HL-60/S4 treated with retinoic acid at 250 ng/mL for 4 days and 3 days (cell line): ENCODE measurements around the gene DKKL1.
"Not testable (repeated sequence)": the region's sequence is repeated elsewhere in the genome, so short reads cannot be mapped to it uniquely, and the experiment has no call there.

Experiments used
- in situ Hi-C: fragments of 300-500 bp; cut with MboI; formaldehyde crosslinking; loops from 2 replicates; pipeline ENCODE4 v1.7.0; 2022; ENCODE audit warnings: low sequenced_read_pairs

DKKL1 gene

GRCh38 chr19:49359851-49360820 lies 3.5 kb upstream of the DKKL1 start:
- in situ Hi-C loops, result no loop called here

DNA sequence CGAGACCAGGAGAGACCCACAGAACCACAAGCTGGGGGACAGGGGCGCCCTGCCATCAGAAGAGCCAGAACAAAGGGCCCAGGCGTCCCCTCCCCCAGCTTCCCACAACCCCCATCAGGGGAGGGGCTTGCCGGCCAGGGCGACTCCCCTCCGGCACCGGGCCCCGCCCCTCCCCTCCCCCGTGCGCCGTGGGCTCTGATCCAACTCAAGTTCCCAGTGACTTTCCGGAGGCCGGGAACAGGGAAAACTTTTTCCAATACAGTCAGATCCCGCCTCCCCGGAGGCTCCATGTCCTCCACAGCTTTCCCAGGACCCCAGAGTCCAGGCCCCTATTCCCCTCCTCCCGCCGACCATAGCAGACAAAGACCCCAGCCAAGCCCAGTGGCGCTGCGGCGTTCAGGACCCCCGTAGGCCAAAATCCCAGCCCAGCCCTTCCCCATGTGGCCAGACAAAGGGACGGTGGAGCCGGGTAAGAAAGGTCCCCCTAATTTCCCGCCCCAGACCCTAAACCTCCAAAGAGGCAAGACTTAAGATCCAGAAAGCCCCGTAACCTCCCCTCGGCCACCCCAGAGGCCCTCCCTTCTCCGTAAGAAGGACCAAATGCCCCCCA lies 2.1 kb upstream of the DKKL1 start:
- in situ Hi-C loops, result no loop called here

GRCh38 chr19:49362048-49362928 lies 1.4 kb upstream of the DKKL1 start, which contains the start of gene TEAD2:
Gene TEAD2, minus strand, starts transcription at chr19:49362416. Its CDS starts 2,341 bp downstream, at chr19:49360075.
- in situ Hi-C loops, result no loop called here

DNA sequence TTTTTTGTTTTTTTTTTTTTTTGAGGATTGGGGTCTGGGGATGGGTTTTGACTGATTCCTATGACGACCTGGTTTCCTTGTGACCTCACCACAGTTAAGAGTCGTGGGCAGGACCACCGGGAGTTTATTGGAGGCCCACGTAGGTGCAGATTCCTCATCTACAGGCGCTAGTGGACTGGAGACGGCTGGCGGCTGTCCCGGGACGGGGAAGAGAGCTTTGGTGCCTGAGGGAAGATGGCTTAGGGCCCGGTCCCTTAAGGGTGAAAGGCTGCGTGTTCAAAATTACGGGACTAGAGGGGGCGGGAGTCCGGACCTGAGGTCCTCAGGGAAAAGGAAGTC lies 779 bp upstream of the DKKL1 start:
- in situ Hi-C loops, result no loop called here

DNA sequence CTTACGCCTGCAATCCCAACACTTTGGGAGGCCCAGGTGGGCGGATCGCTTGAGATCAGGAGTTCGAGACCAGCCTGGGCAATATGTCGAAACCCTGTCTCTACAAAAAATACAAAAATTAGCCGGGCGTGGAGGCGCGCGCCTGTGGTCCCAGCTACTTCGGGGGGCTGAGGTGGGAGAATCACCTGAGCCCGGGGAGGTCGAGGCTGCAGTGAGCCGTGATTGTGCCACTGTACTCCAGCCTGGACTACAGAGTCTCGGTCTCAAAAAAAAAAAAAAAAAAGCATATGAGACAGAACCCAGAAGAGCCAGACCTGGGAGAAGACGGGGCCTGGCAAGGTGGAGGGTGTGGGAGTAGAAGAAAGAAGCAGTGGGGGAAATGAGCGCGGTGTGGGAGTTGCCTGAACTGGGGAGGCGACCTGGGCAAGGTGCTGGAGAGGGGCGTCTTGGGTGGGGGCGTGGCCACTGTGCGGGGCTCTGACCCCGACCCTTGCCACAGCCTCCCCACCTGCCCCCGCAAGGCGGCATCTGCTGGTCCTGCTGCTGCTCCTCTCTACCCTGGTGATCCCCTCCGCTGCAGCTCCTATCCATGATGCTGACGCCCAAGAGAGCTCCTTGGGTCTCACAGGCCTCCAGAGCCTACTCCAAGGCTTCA lies 533 bp downstream of the DKKL1 start:
- in situ Hi-C loops, result no loop called here

- in situ Hi-C loops, result no loop called here
These were observed 2.4 kb downstream of the DKKL1 start for GRCh38 chr19:49366110-49366509.

DNA sequence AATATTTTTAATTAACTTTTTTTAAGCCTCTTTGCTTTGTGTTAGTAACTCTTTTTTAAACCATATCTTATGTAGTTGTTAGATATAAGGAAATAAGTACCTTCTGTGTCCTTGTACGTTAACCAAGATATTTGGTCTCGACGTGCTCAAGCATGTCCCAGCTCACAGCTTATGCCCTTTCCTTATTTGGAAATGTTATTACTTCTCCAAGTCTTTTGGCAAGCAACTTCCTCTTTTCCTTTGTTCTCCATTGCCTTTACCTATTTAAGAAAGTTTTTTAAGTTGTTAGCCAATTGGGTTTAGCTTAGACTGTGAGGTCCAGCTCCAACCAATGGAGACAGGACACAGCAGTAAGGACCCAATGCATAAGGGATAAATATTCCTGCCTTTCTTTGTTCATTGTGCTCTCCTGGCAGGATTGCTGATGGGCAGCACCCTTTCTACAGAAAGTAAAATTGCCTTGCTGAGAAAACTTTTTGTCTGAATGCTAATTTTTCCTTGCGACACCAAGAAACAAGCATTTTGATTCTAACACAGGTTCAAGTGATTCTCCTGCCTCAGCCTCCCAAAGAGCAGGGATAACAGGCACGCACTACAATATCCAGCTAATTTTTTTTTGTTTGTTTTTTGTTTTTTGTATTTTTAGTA lies 5.2 kb downstream of the DKKL1 start:
- in situ Hi-C loops, result no loop called here

GRCh38 chr19:49371184-49371583 lies 7.5 kb downstream of the DKKL1 start:
- in situ Hi-C loops, result no loop called here

DNA sequence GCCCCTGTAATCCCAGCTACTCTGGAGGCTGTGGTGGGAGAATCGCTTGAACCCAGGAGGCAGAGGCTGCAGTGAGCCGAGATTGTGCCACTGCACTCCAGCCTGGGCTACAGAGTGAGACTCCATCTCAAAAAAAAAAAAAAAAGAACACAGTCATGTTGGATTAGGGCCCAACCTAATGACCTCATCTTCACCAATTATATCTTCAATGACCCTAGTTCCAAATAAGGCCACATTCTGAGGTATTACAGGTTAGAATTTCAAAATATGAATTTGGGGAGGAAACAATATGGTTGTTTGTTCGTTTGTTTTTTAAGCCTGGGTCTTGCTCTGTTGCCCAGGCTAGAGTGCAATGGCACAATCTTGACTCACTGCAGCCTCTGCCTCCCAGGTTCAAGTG lies 9.5 kb downstream of the DKKL1 start:
- in situ Hi-C loops, result not testable (repeated sequence)

DNA sequence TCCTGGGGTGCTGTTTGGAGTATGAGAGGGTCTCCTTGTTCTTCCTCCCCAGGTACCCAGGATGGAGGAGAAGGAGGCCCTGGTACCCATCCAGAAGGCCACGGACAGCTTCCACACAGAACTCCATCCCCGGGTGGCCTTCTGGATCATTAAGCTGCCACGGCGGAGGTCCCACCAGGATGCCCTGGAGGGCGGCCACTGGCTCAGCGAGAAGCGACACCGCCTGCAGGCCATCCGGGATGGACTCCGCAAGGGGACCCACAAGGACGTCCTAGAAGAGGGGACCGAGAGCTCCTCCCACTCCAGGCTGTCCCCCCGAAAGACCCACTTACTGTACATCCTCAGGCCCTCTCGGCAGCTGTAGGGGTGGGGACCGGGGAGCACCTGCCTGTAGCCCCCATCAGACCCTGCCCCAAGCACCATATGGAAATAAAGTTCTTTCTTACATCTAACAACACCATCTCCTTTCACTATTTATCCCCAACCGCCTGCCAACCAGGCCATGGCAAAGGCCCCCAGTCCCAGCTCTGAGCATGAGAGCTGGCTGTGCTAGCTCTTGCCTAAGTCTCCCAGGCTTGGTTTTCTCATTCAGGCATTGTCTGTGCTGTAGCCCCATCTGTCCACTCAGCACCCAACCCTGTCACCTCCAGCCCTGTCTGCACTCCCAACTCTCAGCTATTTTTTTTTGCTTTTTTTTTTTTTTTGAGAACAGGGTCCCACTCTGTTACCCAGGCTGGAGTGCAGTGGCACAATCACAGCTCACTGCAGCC lies 11.2 kb downstream of the DKKL1 start:
- in situ Hi-C loops, result no loop called here

GRCh38 chr19:49378512-49378911 lies 14.8 kb downstream of the DKKL1 start:
- in situ Hi-C loops, result no loop called here

DNA sequence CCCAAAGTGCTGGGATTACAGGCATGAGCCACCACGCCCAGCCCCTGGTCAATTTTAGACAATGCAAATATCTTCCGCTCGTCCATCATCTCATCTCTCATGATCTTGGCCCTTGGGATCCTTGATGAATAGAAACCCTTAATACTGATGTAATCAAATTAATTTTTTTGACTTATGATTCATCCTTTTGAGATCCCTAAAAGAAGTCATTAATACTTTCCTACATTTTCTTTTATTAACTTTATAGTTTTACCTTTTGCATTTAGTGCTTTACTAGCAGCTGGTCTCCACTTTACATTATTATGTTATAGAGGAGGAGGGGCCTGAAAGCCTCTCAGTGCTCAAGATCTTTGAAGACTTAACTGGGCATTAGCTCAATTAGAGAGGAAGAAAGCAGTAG lies 16.7 kb downstream of the DKKL1 start:
- in situ Hi-C loops, result no loop called here

- in situ Hi-C loops, result no loop called here
These were observed 19.0 kb downstream of the DKKL1 start for GRCh38 chr19:49382639-49383038.

DNA sequence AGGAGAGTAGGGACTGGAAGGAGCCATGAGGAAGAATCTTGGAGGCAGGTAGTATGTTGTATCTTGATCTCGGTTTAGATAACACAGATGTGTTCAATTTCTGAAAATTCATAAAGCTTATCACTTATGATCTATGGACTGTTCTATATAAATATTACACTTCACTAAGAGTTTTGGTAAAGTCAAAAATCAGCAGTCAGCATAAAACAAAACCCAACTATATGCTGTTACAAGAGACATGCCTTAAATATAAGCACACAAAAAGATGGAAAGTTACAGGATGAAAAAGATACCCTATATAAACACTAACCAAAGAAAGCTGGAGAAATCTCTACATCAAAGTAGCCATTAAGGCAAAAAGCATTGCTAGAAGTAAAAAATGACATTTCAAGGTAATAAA lies 19.9 kb downstream of the DKKL1 start:
- in situ Hi-C loops, result no loop called here

DNA sequence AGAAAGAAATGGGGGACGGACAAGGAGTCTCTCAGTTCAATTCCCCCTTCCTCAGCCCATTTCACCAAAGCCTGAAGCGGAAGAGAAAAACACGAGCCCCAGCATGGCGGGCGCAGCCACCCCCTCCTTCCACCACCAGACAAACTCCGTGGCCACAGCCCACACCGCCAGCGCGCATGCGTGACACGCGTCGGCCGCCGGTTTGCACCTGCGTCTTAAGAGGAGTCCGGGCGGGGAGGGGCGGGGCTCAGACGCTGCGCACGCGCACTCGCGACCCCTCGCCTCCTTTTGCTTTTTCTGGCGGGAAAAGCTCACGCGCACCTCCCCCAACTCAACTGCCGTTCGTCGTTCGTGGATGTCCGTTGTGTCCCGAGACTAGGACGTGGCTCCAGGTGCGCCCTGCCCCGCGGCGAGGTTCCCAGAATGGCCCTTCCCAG lies 24.3 kb downstream of the DKKL1 start, which contains the start of gene KASH5:
Gene KASH5, plus strand, starts transcription at position 314 of the 437 bp plus-strand sequence. CDS start 2,635 bp downstream, outside the sequence.
- in situ Hi-C loops, result no loop called here

- in situ Hi-C loops, result no loop called here
These were observed 25.7 kb downstream of the DKKL1 start for GRCh38 chr19:49389406-49389805.

- in situ Hi-C loops, result loop anchor here (5.0 kb wide), 1 partner anchor 52 kb away; the partner anchor contains the start of gene SLC17A7
These were observed 26.7 kb downstream of the DKKL1 start for GRCh38 chr19:49390131-49390928.

DNA sequence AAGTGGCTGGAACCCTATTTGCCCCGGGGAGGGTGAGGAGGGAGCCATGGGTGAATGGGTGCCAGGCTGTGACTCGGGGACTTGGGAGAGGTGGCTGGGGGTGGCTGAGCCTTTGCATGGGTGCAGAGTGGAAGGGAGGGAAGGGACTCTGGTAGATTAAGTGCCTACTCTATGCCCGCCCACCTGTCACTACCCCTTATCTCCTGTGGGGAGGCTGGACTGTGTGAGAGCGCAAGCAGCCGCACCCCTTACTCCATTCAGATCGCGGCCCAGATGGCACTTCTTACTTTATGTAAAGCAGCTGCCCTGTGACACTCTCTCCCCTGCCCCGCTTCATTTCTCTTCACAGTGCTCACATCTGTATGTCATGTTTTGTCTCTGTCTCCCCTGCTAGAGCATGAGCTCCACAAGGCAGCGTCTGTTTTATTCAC lies 27.3 kb downstream of the DKKL1 start:
- in situ Hi-C loops, result loop anchor here (5.0 kb wide), 1 partner anchor 51 kb away; the partner anchor contains the start of gene SLC17A7
